Keratinocyte (primary cell): Measurements from ENCODE around the gene MAN1C1. TPM values are rescaled to one million over a fixed set of nuclear protein-coding genes. Genes with fewer than 3 reads are reported as not detected.

Source experiments
- DNase-seq: peaks from one replicate; pipeline ENCODE4 v3.0.0-alpha.2; 2011; ENCODE audit warnings: low read depth, missing footprints, low spot score
- FAIRE-seq: peaks from 2 replicates; lab custom pipeline; 2011; peaks lifted over from hg19 to GRCh38; lab: Jason Lieb, UNC
- H2AFZ ChIP-seq: 2 replicates; pipeline ENCODE4 v1.6.0; 2012; ENCODE audit warnings: low read length, control low read depth, inconsistent platforms; ENCODE audit not compliant: control insufficient read depth
- H3K27ac ChIP-seq: 2 replicates; pipeline ENCODE4 v1.5.1; 2011; ENCODE audit warnings: low read length; ENCODE audit not compliant: control insufficient read depth, insufficient read depth
- H3K27me3 ChIP-seq: 3 replicates; pipeline ENCODE4 v1.6.0; 2011; ENCODE audit warnings: low read length; ENCODE audit not compliant: control insufficient read depth, insufficient read depth; ENCODE audit errors: extremely low read depth
- H3K36me3 ChIP-seq, 2 experiments: 2 replicates in 1 of 2; 3 replicates in 1 of 2; pipeline ENCODE4 v1.5.1; 2011; ENCODE audit warnings: low read length in 2 of 2, mild to moderate bottlenecking in 1 of 2; ENCODE audit not compliant: control insufficient read depth in 2 of 2, insufficient read depth in 2 of 2; ENCODE audit errors: extremely low read depth in 1 of 2
- H3K4me1 ChIP-seq: 3 replicates; pipeline ENCODE4 v1.5.1; 2011; ENCODE audit warnings: low read length; ENCODE audit not compliant: control insufficient read depth, insufficient read depth; ENCODE audit errors: extremely low read depth
- H3K4me2 ChIP-seq: 3 replicates; pipeline ENCODE4 v1.6.0; 2011; ENCODE audit warnings: low read depth, low read length; ENCODE audit not compliant: control insufficient read depth, insufficient read depth; ENCODE audit errors: extremely low read depth
- H3K4me3 ChIP-seq, 3 experiments: fragments of 200-600 bp in 1 of 3; sonication (generic) in 1 of 3; 2 replicates in 2 of 3; 3 replicates in 1 of 3; pipeline ENCODE4 v1.5.1; 2011 to 2016; ENCODE audit warnings: low read length in 3 of 3, mild to moderate bottlenecking in 3 of 3, control low read depth in 2 of 3, inconsistent platforms in 1 of 3, low read depth in 1 of 3, mixed read lengths in 1 of 3, mixed run types in 1 of 3, moderate library complexity in 1 of 3; ENCODE audit not compliant: control insufficient read depth in 2 of 3, insufficient read depth in 2 of 3; ENCODE audit errors: extremely low read depth in 1 of 3
- H3K79me2 ChIP-seq: 2 replicates; pipeline ENCODE4 v1.6.0; 2012; ENCODE audit warnings: low read length; ENCODE audit not compliant: control insufficient read depth, insufficient read depth
- H3K9ac ChIP-seq: 3 replicates; pipeline ENCODE4 v1.6.0; 2011; ENCODE audit warnings: low read length; ENCODE audit not compliant: control insufficient read depth, insufficient read depth; ENCODE audit errors: extremely low read depth
- H3K9me1 ChIP-seq: 3 replicates; pipeline ENCODE4 v1.6.0; 2011; ENCODE audit warnings: low read length; ENCODE audit not compliant: control insufficient read depth, insufficient read depth; ENCODE audit errors: extremely low read depth
- H3K9me3 ChIP-seq: 2 replicates; pipeline ENCODE4 v1.5.1; 2012; ENCODE audit warnings: low read depth, low read length; ENCODE audit not compliant: control insufficient read depth
- H4K20me1 ChIP-seq: 3 replicates; pipeline ENCODE4 v1.6.0; 2011; ENCODE audit warnings: low read length; ENCODE audit not compliant: control insufficient read depth, insufficient read depth; ENCODE audit errors: extremely low read depth
- EZH2 ChIP-seq: IDR thresholded peaks from one replicate; pipeline ENCODE4 v1.6.1; 2012; ENCODE audit warnings: inconsistent platforms, mild to moderate bottlenecking, low read length, moderate library complexity
- dilution Hi-C: fragments of 300-500 bp; cut with MboI; formaldehyde crosslinking; loops from one replicate; pipeline ENCODE4 v1.7.0; 2020; ENCODE audit warnings: low sequenced_read_pairs; ENCODE audit not compliant: extremely low pct_ligation_motif_present
- polyA plus RNA-seq, 5 experiments: library from polyadenylated mRNA; depleted of rRNA in 3 of 5; stranded (reverse) in 3 of 5; stranded (forward) in 1 of 5; unstranded in 1 of 5; fragments of >200 nt; gene quantifications; 1 replicate in 1 of 5; 2 replicates in 3 of 5; 3 replicates in 1 of 5; pipeline versions ENCODE4 v1.2.1 to v1.2.3, GENCODE V29; 2011 to 2012; ENCODE audit warnings: missing spikeins in 2 of 5, low read depth in 1 of 5, low replicate concordance in 1 of 5
- TF ChIP-seq, protein P1 (sequence below), 3 experiments: IDR thresholded peaks in 1 of 3; conservative IDR thresholded peaks in 1 of 3; optimal IDR thresholded peaks in 1 of 3; 2 replicates in 2 of 3; 3 replicates in 1 of 3; pipeline versions ENCODE3 to v1.5.1; 2011; ENCODE audit warnings: low read length in 3 of 3, mild to moderate bottlenecking in 3 of 3, moderate library complexity in 2 of 3, control low read depth in 1 of 3, inconsistent platforms in 1 of 3; ENCODE audit not compliant: insufficient read depth in 2 of 3; ENCODE audit errors: extremely low read depth in 1 of 3

MAN1C1 gene
- polyA plus RNA-seq, 1 donor (not counting 4 experiments of a cell fraction or from before 2014, with no cell fraction given) = 0.07 TPM

- dilution Hi-C loops = no loop called here
- TF ChIP-seq EZH2 = no peak
- TF ChIP-seq, protein P1, sequence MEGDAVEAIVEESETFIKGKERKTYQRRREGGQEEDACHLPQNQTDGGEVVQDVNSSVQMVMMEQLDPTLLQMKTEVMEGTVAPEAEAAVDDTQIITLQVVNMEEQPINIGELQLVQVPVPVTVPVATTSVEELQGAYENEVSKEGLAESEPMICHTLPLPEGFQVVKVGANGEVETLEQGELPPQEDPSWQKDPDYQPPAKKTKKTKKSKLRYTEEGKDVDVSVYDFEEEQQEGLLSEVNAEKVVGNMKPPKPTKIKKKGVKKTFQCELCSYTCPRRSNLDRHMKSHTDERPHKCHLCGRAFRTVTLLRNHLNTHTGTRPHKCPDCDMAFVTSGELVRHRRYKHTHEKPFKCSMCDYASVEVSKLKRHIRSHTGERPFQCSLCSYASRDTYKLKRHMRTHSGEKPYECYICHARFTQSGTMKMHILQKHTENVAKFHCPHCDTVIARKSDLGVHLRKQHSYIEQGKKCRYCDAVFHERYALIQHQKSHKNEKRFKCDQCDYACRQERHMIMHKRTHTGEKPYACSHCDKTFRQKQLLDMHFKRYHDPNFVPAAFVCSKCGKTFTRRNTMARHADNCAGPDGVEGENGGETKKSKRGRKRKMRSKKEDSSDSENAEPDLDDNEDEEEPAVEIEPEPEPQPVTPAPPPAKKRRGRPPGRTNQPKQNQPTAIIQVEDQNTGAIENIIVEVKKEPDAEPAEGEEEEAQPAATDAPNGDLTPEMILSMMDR (optimal IDR thresholded peaks at IDR 0.05 in 1 of 3, IDR thresholded peaks at IDR 0.05 in 1 of 3, conservative IDR thresholded peaks at IDR 0.05 in 1 of 3; ENCODE audit: extremely low read depth in 1 of 3, insufficient read depth in 2 of 3, low read length in 3 of 3) = peak in 1 of 3 experiments; percentile 33
- H3K9me3 ChIP-seq = no peaks in the 10 kb centered on the region
- peak overlapping the region; percentile 79 for H3K9ac ChIP-seq
- FAIRE-seq (peak; percentile 95), DNase-seq (peak; percentile 96)
- H3K27me3 ChIP-seq = no peaks in the 10 kb centered on the region
- H3K27ac ChIP-seq = peak overlapping the region; percentile 95
- no peaks in the 10 kb centered on the region for H3K79me2 ChIP-seq
- no peaks in the 10 kb centered on the region for H3K9me1 ChIP-seq
- no peaks in the 10 kb centered on the region for H4K20me1 ChIP-seq
- peaks cover 43% of the 10 kb centered on the region for H3K4me1 ChIP-seq
- peak overlapping the region; percentile 4 for H2AFZ ChIP-seq
- peak overlapping the region; percentile 76 for H3K4me2 ChIP-seq
- H3K36me3 ChIP-seq = peaks cover 10 to 14% of the 10 kb centered on the region in 2 experiments
- peak overlapping the region in 2 of 3 experiments; percentile 37 to 44 for H3K4me3 ChIP-seq
Measured at GRCh38 chr1:25568090-25568833, 48.3 kb upstream of the MAN1C1 start.

- FAIRE-seq = peak; percentile 49
Measured at GRCh38 chr1:25568834-25569596, 47.6 kb upstream of the MAN1C1 start.

More at GRCh38 chr1:25568834-25569596, 47.6 kb upstream of the MAN1C1 start:
- Histone ChIP-seq H3K79me2 (no peaks in the 10 kb centered on the region), H3K4me1 (peaks cover 47% of the 10 kb centered on the region), H3K36me3 (peaks cover 7 to 8% of the 10 kb centered on the region in 2 experiments), H3K9me3 (no peaks in the 10 kb centered on the region), H3K4me2 (peak overlapping the region; percentile 76), H3K9me1 (no peaks in the 10 kb centered on the region), H4K20me1 (no peaks in the 10 kb centered on the region), H3K9ac (peak overlapping the region; percentile 79), H3K27ac (peak overlapping the region; percentile 95), H3K4me3 (peak overlapping the region in 2 of 3 experiments; percentile 37 to 44), H3K27me3 (no peaks in the 10 kb centered on the region), H2AFZ (peak overlapping the region; percentile 4)
- no peak for DNase-seq
- dilution Hi-C loops = no loop called here
- TF ChIP-seq, protein P1 (optimal IDR thresholded peaks at IDR 0.05 in 1 of 3, IDR thresholded peaks at IDR 0.05 in 1 of 3, conservative IDR thresholded peaks at IDR 0.05 in 1 of 3; ENCODE audit: extremely low read depth in 1 of 3, insufficient read depth in 2 of 3, low read length in 3 of 3) = no peak
- no peak for TF ChIP-seq EZH2
